HCT116 (cell line): ENCODE data around the gene SLC8A1. TPM values are rescaled to one million over a fixed set of nuclear protein-coding genes. Genes with fewer than 3 reads are reported as not detected.

ENCODE experiments used
- ATAC-seq: fragments of 200-7000 bp; cut with Tn5 transposase; 2 replicates; pipeline ENCODE4 v1.9.1; 2020; ENCODE audit warnings: mild to moderate bottlenecking, moderate library complexity
- BruUV-seq: library from RNA; stranded (reverse); fragments of 400-500 nt; replicated peaks from 2 replicates; lab custom pipeline; 2021; lab: Mats Ljungman, UMichigan
- CTCF ChIA-PET: fragments of 300-600 bp; sonication (Branson Sonifier 250); formaldehyde crosslinking; loops from one replicate; lab custom pipeline; 2021; ENCODE audit warnings: antibody characterized with exemption; lab: Charles Lee
- POLR2A ChIA-PET: fragments of 300-600, 350-600 bp; sonication (Branson Sonifier 250); formaldehyde crosslinking; loops from one replicate; lab custom pipeline; 2021; ENCODE audit warnings: antibody characterized with exemption; lab: Charles Lee
- RAD21 ChIA-PET, 2 experiments: fragments of 300-600 bp; sonication (Branson Sonifier 250); formaldehyde crosslinking; loops; one replicate each; lab custom pipeline; 2023; ENCODE audit warnings: low total read pairs in 2 of 2; ENCODE audit not compliant: uncharacterized antibody in 2 of 2, unreplicated experiment in 2 of 2, low non-redundant PET in 1 of 2; lab: Charles Lee
- DNase-seq: peaks from one replicate; pipeline ENCODE4 v3.0.0-alpha.2; 2010; ENCODE audit warnings: low read depth, low spot score
- H2AFZ ChIP-seq: fragments of 200-600 bp; shearing (Covaris generic), sonication (generic); 2 replicates; pipeline ENCODE4 v1.6.1; 2017; ENCODE audit warnings: low read depth, mixed run types, mixed read lengths, antibody characterized with exemption, low read length; ENCODE audit not compliant: poor library complexity, severe bottlenecking
- H3K27ac ChIP-seq: 2 replicates; pipeline ENCODE4 v1.5.1; 2012; ENCODE audit warnings: low read depth, low read length
- H3K27me3 ChIP-seq: fragments of 200-600 bp; sonication (generic); 2 replicates; pipeline ENCODE4 v1.6.1; 2016; ENCODE audit warnings: mixed run types, low read length, mixed read lengths; ENCODE audit not compliant: insufficient read depth
- H3K36me3 ChIP-seq, 2 experiments: fragments of 200-500 bp in 1 of 2; fragments of 200-600 bp in 1 of 2; sonication (Bioruptor generic) in 1 of 2; sonication (generic) in 1 of 2; 2 replicates each; pipeline versions ENCODE4 v1.5.1 to v1.6.1; 2014 to 2016; ENCODE audit warnings: low read length in 2 of 2, inconsistent platforms in 1 of 2, mixed read lengths in 1 of 2, mixed run types in 1 of 2; ENCODE audit not compliant: insufficient read depth in 2 of 2, control insufficient read depth in 1 of 2
- H3K4me1 ChIP-seq, 2 experiments: fragments of 200-600 bp in 1 of 2; sonication (generic) in 1 of 2; 2 replicates each; pipeline versions ENCODE4 v1.5.1 to v1.6.1; 2012 to 2017; ENCODE audit warnings: low read length in 2 of 2, inconsistent platforms in 1 of 2, mild to moderate bottlenecking in 1 of 2, mixed read lengths in 1 of 2, mixed run types in 1 of 2, moderate library complexity in 1 of 2; ENCODE audit not compliant: insufficient read depth in 2 of 2, control insufficient read depth in 1 of 2
- H3K4me2 ChIP-seq: fragments of 200-600 bp; sonication (generic); 2 replicates; pipeline ENCODE4 v1.6.1; 2017; ENCODE audit warnings: mixed run types, low read length, mixed read lengths
- H3K4me3 ChIP-seq, 2 experiments: fragments of 200-600 bp in 1 of 2; sonication (generic) in 1 of 2; replicated peaks in 1 of 2; 2 replicates each; pipeline ENCODE4 v1.5.1; 2011 to 2016; ENCODE audit warnings: low read length in 2 of 2, control low read depth in 1 of 2, low read depth in 1 of 2, mild to moderate bottlenecking in 1 of 2, mixed read lengths in 1 of 2, mixed run types in 1 of 2
- H3K79me2 ChIP-seq: fragments of 200-600 bp; sonication (generic); 2 replicates; pipeline ENCODE4 v1.6.1; 2017; ENCODE audit warnings: mild to moderate bottlenecking, mixed run types, low read length, moderate library complexity, mixed read lengths; ENCODE audit not compliant: insufficient read depth
- H3K9ac ChIP-seq: fragments of 200-600 bp; sonication (generic); 2 replicates; pipeline ENCODE4 v1.6.1; 2016; ENCODE audit warnings: low read length, mixed read lengths
- H3K9me2 ChIP-seq: fragments of 200-600 bp; sonication (generic), shearing (Covaris generic); 2 replicates; pipeline ENCODE4 v1.6.1; 2017; ENCODE audit warnings: mixed run types, mild to moderate bottlenecking, moderate library complexity; ENCODE audit not compliant: insufficient read depth
- H3K9me3 ChIP-seq, 2 experiments: fragments of 200-500 bp in 1 of 2; fragments of 200-600 bp in 1 of 2; sonication (Bioruptor generic) in 1 of 2; sonication (generic) in 1 of 2; 2 replicates each; pipeline ENCODE4 v1.6.1; 2014 to 2017; ENCODE audit warnings: low read length in 2 of 2, mixed read lengths in 2 of 2, inconsistent platforms in 1 of 2, low read depth in 1 of 2, mild to moderate bottlenecking in 1 of 2, mixed run types in 1 of 2, moderate library complexity in 1 of 2; ENCODE audit not compliant: control insufficient read depth in 1 of 2, insufficient read depth in 1 of 2
- H4K20me1 ChIP-seq: fragments of 200-600 bp; sonication (generic), shearing (Covaris generic); 2 replicates; pipeline ENCODE4 v1.6.1; 2017; ENCODE audit warnings: mixed run types, mild to moderate bottlenecking, moderate library complexity; ENCODE audit not compliant: insufficient read depth
- CBX3 ChIP-seq: IDR thresholded peaks from 2 replicates; pipeline ENCODE4 v1.6.1; 2012; ENCODE audit warnings: low read depth
- ELF1 ChIP-seq: IDR thresholded peaks from 2 replicates; pipeline ENCODE4 v1.6.1; 2012; ENCODE audit warnings: low read depth, borderline replicate concordance
- JUND ChIP-seq: IDR thresholded peaks from 2 replicates; pipeline ENCODE4 v1.6.1; 2012
- RAD21 ChIP-seq: IDR thresholded peaks from 2 replicates; pipeline ENCODE4 v1.6.1; 2012; ENCODE audit warnings: low read depth, mild to moderate bottlenecking
- SIN3A ChIP-seq: IDR thresholded peaks from 2 replicates; pipeline ENCODE4 v1.6.1; 2012; ENCODE audit warnings: low read depth
- ZFX ChIP-seq: fragments of 450-650 bp; IDR thresholded peaks from 2 replicates; pipeline ENCODE4 v1.6.1; 2017
- intact Hi-C: fragments of 100-400 bp; cut with micrococcal nuclease; formaldehyde crosslinking; loops from 2 replicates; pipeline ENCODE4 v1.10.0; 2022
- total RNA-seq: library from RNA; stranded (reverse); gene quantifications from one replicate; pipeline ENCODE4 v1.2.1, GENCODE V29; 2021; ENCODE audit not compliant: unreplicated experiment
- TF ChIP-seq, protein P1 (sequence below): IDR thresholded peaks from 2 replicates; pipeline ENCODE4 v1.6.1; 2011; ENCODE audit warnings: mild to moderate bottlenecking, low read length, moderate library complexity; ENCODE audit not compliant: insufficient replicate concordance; ENCODE audit errors: extremely low read depth
- TF ChIP-seq, protein P2 (sequence below): IDR thresholded peaks from 2 replicates; pipeline ENCODE4 v1.6.1; 2012

Gene SLC8A1
- total RNA-seq, 1 experiment from 2014 or later, result 0.07 TPM

DNA sequence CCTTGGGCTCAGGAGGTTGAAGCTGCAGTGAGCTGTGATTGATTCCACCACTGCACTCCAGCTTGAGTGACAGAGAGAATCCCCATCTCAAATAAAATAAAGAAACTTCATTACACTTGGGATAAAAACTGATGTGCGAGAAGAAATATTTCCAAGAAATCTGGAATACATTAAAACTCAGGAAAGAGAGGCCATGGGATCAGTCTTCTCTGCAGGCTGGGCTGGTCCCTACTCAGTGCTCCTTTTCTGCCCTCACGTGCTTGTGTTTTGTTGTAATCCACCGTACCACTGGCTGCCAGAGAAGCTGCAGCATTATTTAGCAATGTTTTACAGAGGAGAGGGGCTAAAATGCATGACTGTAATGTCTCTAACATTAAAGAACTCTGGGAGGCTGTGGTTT is 282.0 kb downstream of the SLC8A1 start (continued):
- TF ChIP-seq, protein P1, sequence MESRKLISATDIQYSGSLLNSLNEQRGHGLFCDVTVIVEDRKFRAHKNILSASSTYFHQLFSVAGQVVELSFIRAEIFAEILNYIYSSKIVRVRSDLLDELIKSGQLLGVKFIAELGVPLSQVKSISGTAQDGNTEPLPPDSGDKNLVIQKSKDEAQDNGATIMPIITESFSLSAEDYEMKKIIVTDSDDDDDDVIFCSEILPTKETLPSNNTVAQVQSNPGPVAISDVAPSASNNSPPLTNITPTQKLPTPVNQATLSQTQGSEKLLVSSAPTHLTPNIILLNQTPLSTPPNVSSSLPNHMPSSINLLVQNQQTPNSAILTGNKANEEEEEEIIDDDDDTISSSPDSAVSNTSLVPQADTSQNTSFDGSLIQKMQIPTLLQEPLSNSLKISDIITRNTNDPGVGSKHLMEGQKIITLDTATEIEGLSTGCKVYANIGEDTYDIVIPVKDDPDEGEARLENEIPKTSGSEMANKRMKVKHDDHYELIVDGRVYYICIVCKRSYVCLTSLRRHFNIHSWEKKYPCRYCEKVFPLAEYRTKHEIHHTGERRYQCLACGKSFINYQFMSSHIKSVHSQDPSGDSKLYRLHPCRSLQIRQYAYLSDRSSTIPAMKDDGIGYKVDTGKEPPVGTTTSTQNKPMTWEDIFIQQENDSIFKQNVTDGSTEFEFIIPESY, result no peak

DNA sequence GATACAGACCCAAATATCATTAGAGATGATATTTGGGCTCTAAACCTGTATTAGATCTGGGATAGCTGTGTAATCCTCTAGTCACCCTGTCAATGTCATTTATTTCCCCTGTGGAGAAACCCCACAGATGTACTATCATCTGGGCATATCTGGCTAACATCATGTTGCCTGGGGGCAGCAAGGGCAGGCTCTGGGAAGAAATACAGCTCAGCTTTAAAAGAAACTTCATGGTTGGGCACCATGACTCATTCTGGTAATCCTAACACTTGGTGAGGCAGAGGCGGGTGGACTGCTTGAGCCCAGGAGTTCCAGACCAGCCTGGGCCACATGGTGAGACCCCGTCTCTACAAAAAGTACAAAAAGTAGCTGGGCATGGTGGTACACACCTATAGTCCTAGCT is 282.5 kb downstream of the SLC8A1 start:
- H3K4me2 ChIP-seq, result no peak overlapping the region
- H3K9me3 ChIP-seq, result no peaks in the 10 kb centered on the region
- no peak overlapping the region for H3K4me3 ChIP-seq
- ChIA-PET CTCF (no interaction called here), RAD21 (no interaction called here), POLR2A (no interaction called here)
- no peaks in the 10 kb centered on the region for H3K27me3 ChIP-seq
- TF ChIP-seq ELF1 (no peak), RAD21 (no peak), ZFX (no peak), SIN3A (no peak), CBX3 (no peak), JUND (no peak)
- TF ChIP-seq, protein P2, sequence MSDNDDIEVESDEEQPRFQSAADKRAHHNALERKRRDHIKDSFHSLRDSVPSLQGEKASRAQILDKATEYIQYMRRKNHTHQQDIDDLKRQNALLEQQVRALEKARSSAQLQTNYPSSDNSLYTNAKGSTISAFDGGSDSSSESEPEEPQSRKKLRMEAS, result no peak
- no peaks in the 10 kb centered on the region for H3K79me2 ChIP-seq
- BruUV-seq, result no TSS peak
- H3K36me3 ChIP-seq, result no peaks in the 10 kb centered on the region
- intact Hi-C loops, result no loop called here
- no peak overlapping the region for H2AFZ ChIP-seq
- no peak overlapping the region for H3K27ac ChIP-seq
- H4K20me1 ChIP-seq, result no peaks in the 10 kb centered on the region
- no peak for ATAC-seq
- H3K9me2 ChIP-seq, result no peaks in the 10 kb centered on the region
- no peaks in the 10 kb centered on the region; a peak in 1 of 4 replicates for H3K4me1 ChIP-seq
- no peak overlapping the region for H3K9ac ChIP-seq
- no peak for DNase-seq
